Measurements from ENCODE around the gene TRAPPC2L. TPM values are rescaled to one million over a fixed set of nuclear protein-coding genes. Genes with fewer than 3 reads are reported as not detected.
A peak's percentile ranks its signal among the peaks of the same experiment; 100 is the strongest.

The TRAPPC2L gene
- total RNA-seq, 1 experiment from 2014 or later, result 94.1 TPM

GRCh38 chr16:88809068-88809675, 47.8 kb upstream of the TRAPPC2L start:
- Histone ChIP-seq H3K4me1 (ENCODE audit: control insufficient read depth in 1 of 2, insufficient read depth in 2 of 2, low read length in 2 of 2) (peaks cover 29 to 66% of the 10 kb centered on the region in 2 experiments), H2AFZ (ENCODE audit: low read depth, low read length, poor library complexity, severe bottlenecking) (no peak overlapping the region), H4K20me1 (ENCODE audit: insufficient read depth) (peaks cover 12% of the 10 kb centered on the region; the same call in 1 of the 2 replicates), H3K9me2 (ENCODE audit: insufficient read depth) (no peaks in the 10 kb centered on the region), H3K79me2 (ENCODE audit: insufficient read depth, low read length) (peaks cover 66% of the 10 kb centered on the region), H3K27ac (ENCODE audit: low read depth, low read length) (peak overlapping the region; percentile 100), H3K4me3 (replicated peaks in 1 of 2; ENCODE audit: low read depth in 1 of 2, low read length in 2 of 2) (no peak overlapping the region), H3K9ac (ENCODE audit: low read length) (peak overlapping the region; percentile 87; the same call in 1 of the 2 replicates), H3K27me3 (ENCODE audit: insufficient read depth, low read length) (no peaks in the 10 kb centered on the region), H3K9me3 (ENCODE audit: control insufficient read depth in 1 of 2, insufficient read depth in 1 of 2, low read depth in 1 of 2, low read length in 2 of 2) (no peaks in the 10 kb centered on the region), H3K36me3 (ENCODE audit: control insufficient read depth in 1 of 2, insufficient read depth in 2 of 2, low read length in 2 of 2) (peaks cover 19 to 61% of the 10 kb centered on the region in 2 experiments; a peak in 3 of 4 replicates), H3K4me2 (ENCODE audit: low read length) (peak overlapping the region; percentile 94)
- ChIA-PET RAD21 (ENCODE audit: low non-redundant PET in 1 of 2, low total read pairs in 2 of 2, uncharacterized antibody in 2 of 2, unreplicated experiment in 2 of 2) (no interaction called here), CTCF (interaction anchor here (0.7 to 4.9 kb wide), 4 partner anchors 24 to 362 kb away, joined by 3 to 33 read pairs (median 3); partner anchors contain the start of genes CDH15 and PIEZO1), POLR2A (interaction anchor here (0.6 to 3.2 kb wide), 6 partner anchors 10 to 1030 kb away, joined by 3 to 10 read pairs (median 3); partner anchors contain the start of gene ZNF778)
- ATAC-seq, result no peak
- no TSS peak for BruUV-seq (replicated peaks)
- no peak for TF ChIP-seq TCF7L2 (IDR thresholded peaks at IDR 0.05; ENCODE audit: borderline replicate concordance, extremely low read depth, insufficient read depth, insufficient read length)
- intact Hi-C loops (cut with micrococcal nuclease), result no loop called here
- DNase-seq (ENCODE audit: low read depth, low spot score), result no peak

- ChIA-PET RAD21 (ENCODE audit: low non-redundant PET in 1 of 2, low total read pairs in 2 of 2, uncharacterized antibody in 2 of 2, unreplicated experiment in 2 of 2) (no interaction called here), CTCF (interaction anchor here (0.7 to 4.9 kb wide), 4 partner anchors 25 to 362 kb away, joined by 3 to 33 read pairs (median 3); partner anchors contain the start of genes CDH15 and PIEZO1), POLR2A (interaction anchor here (0.7 to 3.2 kb wide), 5 partner anchors 8 to 436 kb away, joined by 3 to 10 read pairs (median 3); partner anchors contain the start of gene ZNF778)
- H3K4me3 ChIP-seq (replicated peaks in 1 of 2; ENCODE audit: low read depth in 1 of 2, low read length in 2 of 2), result peak overlapping the region; percentile 72 to 75
- peak overlapping the region; percentile 94 for H3K4me2 ChIP-seq (ENCODE audit: low read length)
- H3K27ac ChIP-seq (ENCODE audit: low read depth, low read length), result peak overlapping the region; percentile 100
- H4K20me1 ChIP-seq (ENCODE audit: insufficient read depth), result peaks cover 9% of the 10 kb centered on the region; the same call in 1 of the 2 replicates
- H3K9me2 ChIP-seq (ENCODE audit: insufficient read depth), result no peaks in the 10 kb centered on the region
- H3K9me3 ChIP-seq (ENCODE audit: control insufficient read depth in 1 of 2, insufficient read depth in 1 of 2, low read depth in 1 of 2, low read length in 2 of 2), result no peaks in the 10 kb centered on the region
- TF ChIP-seq REST (IDR thresholded peaks at IDR 0.05; ENCODE audit: low read depth) (no peak), ZNF274 (IDR thresholded peaks at IDR 0.05; ENCODE audit: low read depth, low read length) (no peak), POLR2A (IDR thresholded peaks at IDR 0.05; ENCODE audit: borderline replicate concordance, extremely low read depth, insufficient read depth, insufficient read length) (peak; percentile 43), POLR2AphosphoS5 (IDR thresholded peaks at IDR 0.05; ENCODE audit: low read depth, low read length) (peak; percentile 33)
- intact Hi-C loops (cut with micrococcal nuclease), result loop anchor here (10.0 kb wide), 2 partner anchors 245 to 755 kb away; partner anchors contain the start of gene RPL13
- peak overlapping the region; percentile 87 for H3K9ac ChIP-seq (ENCODE audit: low read length)
- H3K36me3 ChIP-seq (ENCODE audit: control insufficient read depth in 1 of 2, insufficient read depth in 2 of 2, low read length in 2 of 2), result peaks cover 19 to 58% of the 10 kb centered on the region in 2 experiments; a peak in 3 of 4 replicates
- no peaks in the 10 kb centered on the region for H3K27me3 ChIP-seq (ENCODE audit: insufficient read depth, low read length)
- DNase-seq (ENCODE audit: low read depth, low spot score) (no peak), ATAC-seq (no peak)
- peaks cover 28 to 62% of the 10 kb centered on the region in 2 experiments for H3K4me1 ChIP-seq (ENCODE audit: control insufficient read depth in 1 of 2, insufficient read depth in 2 of 2, low read length in 2 of 2)
- H2AFZ ChIP-seq (ENCODE audit: low read depth, low read length, poor library complexity, severe bottlenecking), result no peak overlapping the region
- BruUV-seq (replicated peaks), result TSS peak; percentile 44
- peaks cover 61% of the 10 kb centered on the region for H3K79me2 ChIP-seq (ENCODE audit: insufficient read depth, low read length)
Observed at GRCh38 chr16:88809676-88810165, 47.2 kb upstream of the TRAPPC2L start.

All from HCT116 (cell line).